ENCODE results near the gene GIMAP5.
"Not testable (repeated sequence)": the region's sequence is repeated elsewhere in the genome, so short reads cannot be mapped to it uniquely, and the experiment has no call there.

The GIMAP5 gene

GRCh38 chr7:150735596-150736358 lies 1.4 kb upstream of the GIMAP5 start:
- DNase-seq = no peak

DNA sequence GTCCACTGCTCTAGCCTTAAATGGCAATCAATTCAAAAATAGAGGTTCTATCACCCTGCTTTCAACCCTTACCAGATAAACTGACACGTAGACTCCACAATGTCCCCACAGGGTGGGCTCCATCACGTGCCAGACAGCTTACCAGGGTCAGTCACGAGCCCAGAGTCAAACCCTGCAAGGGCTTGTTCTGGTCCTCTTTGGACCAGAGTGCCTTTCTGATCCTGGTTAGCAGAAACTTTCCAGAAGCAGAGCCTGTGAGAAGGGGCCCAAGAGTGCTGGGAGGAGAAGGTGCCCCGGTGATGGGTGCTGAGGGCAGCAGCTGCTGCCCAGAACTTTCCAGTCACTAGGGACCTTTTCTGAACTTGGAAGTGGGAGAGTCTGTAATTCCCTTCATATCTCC lies 354 bp upstream of the GIMAP5 start:
- DNase-seq = no peak

DNA sequence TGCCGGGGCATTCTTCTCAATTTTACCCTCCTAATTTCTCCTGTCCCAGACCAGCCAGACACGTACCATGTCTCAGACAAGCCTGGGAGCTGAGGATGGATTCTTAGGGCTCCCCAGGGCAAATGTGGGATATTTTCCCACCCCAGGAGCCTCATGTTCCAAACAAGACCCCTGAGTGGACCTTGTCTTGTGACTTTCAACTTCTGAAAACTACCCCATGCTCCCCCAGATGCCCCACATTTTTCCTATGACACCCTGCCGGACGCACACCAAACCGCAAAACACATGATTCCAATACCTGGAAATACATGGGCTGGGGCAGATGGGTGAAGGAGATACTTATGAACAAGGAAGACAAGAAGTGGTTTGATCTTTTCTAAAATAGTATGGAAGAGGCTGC lies 874 bp downstream of the GIMAP5 start:
- DNase-seq = no peak

DNA sequence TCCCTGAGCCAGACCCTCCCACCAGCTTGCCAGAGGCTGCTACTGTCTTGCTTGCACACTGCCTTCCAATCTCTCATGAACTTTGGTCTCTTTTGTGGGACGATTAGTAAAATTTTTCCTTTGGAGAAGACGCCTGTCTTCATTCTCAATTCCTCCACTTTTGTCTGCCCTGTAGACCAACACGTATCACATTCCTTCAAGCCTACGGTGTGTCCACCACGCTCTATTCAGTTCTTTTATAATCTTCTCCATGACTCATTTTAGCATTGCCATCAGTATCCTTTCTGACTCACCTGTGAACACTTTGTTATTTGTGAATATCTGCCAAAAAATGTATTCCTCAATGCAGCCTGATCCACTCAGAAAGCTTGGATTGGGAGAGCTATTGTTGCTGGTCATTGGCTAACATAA lies 1.4 kb downstream of the GIMAP5 start:
- DNase-seq = no peak

- DNase-seq = no peak
Observed at GRCh38 chr7:150739033-150739432, 1.8 kb downstream of the GIMAP5 start.

- DNase-seq = no peak
Observed at GRCh38 chr7:150740053-150740452, 2.8 kb downstream of the GIMAP5 start.

GRCh38 chr7:150742286-150742968 lies 5.2 kb downstream of the GIMAP5 start:
- DNase-seq = no peak

DNA sequence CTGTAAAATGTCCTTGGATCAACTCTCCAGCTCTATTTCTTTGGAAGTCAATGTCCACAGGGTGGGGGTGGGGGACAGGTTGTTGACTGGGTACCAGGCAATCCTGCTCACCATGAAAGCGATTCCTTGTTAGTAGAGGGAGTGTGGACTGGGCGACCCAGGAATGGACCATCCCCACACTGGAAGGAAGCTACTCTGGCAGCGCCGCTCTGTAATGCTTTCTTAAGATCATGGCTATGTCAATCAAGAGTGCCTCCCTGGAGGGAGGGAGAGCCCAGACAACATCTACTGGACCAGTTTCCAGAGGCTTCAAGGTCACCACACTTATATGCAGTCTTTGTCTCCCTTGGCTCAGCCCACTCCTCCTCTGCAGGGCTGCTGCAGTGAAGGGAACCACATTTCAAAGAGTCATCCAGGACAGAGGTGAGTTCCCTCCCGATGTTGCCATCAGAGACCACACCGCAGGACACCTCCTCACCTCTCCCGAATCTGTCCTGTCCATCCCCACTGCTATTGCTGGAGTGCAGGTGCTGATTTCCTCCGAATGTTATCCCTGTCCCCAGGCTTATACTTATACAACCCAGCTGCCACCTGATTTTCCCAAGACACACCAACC lies 6.9 kb downstream of the GIMAP5 start:
- DNase-seq = no peak

DNA sequence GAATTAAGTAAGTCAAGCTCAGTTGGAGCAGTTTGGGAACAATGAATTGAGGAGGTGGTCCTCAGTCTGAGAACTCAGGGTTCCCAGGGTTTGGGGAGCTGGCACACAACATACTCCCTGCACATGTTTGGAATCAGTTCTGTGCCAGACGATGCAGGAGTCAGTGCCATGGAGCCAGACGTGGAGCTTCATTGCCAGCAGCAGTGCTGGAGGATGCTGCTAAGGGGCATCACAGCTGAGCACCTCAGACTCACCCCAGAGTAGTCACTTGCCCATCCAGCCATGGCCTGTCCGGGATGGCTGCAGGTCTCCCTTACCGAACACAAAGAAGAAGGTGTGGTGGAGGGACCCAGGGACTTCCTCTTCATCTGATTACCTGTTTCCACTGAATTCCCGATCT lies 7.9 kb downstream of the GIMAP5 start:
- no peak for DNase-seq

DNA sequence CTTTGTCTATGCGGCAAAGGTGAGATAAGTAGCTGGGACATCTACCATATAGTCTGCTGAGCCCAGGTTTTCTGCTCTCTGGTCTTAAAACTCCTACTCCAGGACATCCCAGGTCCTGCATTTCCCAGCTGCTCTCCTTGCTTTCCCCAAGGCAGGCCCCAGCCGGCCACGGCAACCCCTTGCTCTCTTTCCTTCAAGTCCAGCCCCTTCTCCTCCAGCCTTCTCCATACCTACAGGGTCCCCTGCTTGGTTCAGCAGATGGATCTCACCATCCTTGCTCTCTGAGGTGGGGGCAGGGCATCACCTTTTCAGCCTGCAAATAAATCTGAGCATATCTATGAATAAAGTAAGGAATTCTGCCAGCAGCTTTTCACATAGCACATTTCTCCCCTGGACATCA lies 8.7 kb downstream of the GIMAP5 start:
- DNase-seq = no peak

DNA sequence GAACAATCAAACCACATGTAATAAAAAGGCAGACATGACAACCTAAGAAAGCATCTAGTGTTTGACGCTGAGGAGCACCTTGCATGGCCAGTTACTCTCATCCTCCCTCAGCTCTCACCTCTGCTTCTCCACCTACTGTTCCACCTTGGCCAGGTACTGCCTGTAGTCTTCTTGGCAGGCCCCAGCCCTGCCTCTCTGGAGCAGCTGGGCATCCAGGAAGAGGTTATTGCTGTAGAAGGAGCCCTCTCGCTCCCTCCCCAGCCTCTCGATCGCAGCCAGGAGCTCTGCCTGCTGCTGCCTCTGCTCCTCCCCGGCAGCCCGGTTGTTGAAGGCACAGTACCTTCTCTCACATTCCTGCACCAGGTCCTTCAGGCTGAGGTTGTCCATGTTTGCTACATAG lies 9.7 kb downstream of the GIMAP5 start:
- DNase-seq = no peak

GRCh38 chr7:150748376-150748775 lies 11.2 kb downstream of the GIMAP5 start:
- DNase-seq = no peak

GRCh38 chr7:150751702-150752101 lies 14.5 kb downstream of the GIMAP5 start:
- no peak for DNase-seq

GRCh38 chr7:150753239-150753638 lies 16.0 kb downstream of the GIMAP5 start:
- no peak for DNase-seq

DNA sequence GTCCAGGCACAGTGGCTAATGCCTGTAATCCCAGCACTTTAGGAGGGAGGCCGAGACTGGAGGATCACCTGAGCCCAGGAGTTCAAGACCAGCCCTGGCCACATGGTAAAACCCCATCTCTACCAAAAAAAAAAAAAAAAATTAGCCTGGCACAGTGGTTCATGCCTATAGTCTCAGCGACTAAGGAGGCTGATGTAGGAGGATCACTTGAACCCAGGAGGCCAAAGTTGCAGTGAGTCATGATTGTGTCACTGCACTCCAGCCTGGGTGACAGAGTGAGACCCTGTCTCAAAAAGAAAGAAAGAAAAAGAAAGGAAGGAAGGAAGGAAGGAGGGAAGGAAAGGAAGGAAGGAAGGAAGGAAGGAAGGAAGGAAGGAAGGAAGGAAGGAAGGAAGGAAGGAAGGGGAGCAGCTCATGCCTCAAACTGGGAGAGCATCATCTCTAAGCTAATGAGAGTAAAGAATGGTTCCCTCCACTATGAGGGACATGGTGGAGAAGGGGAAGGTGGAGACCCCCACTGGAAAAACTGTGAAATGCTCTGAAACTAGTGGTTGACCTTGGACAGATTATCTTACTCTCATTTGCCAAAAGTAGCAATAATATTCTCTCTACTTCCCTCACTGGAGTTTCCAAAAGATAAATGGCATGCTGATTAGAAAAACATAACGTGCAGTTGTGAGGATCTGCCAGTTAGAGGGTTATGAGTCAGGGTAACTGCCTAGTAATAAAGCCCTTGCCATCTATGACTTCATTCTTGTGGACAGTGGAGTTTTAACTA lies 16.8 kb downstream of the GIMAP5 start:
- no peak for DNase-seq

DNA sequence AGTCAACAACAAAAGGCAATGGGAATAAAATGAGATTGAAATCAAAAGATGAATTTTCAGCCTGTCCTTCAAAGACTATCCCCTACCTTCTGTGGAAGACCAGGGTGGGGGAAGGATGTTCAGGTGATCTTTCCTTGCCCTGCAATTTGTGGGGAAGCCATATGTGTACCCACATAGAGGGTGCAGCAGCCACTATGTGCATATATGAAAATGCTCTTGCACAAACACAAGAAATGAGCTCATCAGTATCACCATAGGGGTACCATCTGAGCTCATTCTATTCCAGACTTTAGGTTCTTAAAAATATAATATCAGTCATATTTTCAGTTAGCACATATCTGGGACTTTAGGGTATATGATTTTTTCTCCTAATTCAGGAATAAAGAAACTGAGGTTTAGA lies 17.7 kb downstream of the GIMAP5 start:
- DNase-seq = no peak

GRCh38 chr7:150755473-150756099 lies 18.4 kb downstream of the GIMAP5 start:
- peak; percentile 68 for DNase-seq

DNA sequence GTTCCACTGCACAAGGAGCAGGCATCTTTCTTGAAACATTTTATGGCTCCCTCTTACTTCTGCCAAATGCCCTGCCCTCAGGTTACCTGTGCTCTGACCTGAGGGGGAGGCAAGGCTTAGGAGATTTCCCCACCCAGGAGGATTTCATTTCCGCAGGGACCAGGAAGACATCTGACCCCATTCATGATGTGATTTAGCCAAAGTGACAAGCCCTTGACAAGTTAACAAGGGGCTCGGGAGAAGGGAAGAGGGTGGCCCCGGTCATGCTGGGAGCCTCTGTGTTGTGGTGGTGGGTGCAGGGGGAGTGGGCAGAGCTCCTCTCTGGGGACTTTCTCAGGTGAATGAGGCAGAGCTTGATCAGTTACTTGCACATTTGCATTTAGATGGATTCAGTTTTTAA lies 18.9 kb downstream of the GIMAP5 start:
- DNase-seq = no peak

- DNase-seq = no peak
Observed at GRCh38 chr7:150756858-150757257, 19.6 kb downstream of the GIMAP5 start.

- DNase-seq = no peak
Observed at GRCh38 chr7:150759479-150759878, 22.3 kb downstream of the GIMAP5 start.

- no peak for DNase-seq
Observed at GRCh38 chr7:150766334-150766709, 29.1 kb downstream of the GIMAP5 start.

GRCh38 chr7:150769768-150770167 lies 32.5 kb downstream of the GIMAP5 start:
- DNase-seq = no peak

DNA sequence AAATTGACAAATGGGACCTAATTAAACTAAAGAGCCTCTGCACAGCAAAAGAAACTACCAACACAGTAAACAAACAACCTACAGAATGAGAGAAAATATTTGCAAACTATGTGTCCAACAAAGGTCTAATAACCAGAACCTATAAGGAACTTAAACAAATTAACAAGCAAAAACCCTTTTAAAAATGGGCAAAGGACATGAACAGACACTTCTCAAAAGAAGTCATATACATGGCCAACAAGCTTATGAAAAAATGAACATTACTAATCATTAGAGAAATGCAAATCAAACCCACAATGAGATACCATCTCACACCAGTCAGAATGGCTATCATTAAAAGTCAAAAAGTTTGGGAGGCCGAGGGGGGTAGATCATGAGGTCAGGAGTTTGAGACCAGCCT lies 36.9 kb downstream of the GIMAP5 start:
- DNase-seq = not testable (repeated sequence)
